Measurements from ENCODE around the gene S100A9. TPM values are rescaled to one million over a fixed set of nuclear protein-coding genes. Genes with fewer than 3 reads are reported as not detected.

Gene S100A9
- total and polyA plus RNA-seq, 2 experiments from 2014 or later = 3.2 to 6.4 TPM

DNA sequence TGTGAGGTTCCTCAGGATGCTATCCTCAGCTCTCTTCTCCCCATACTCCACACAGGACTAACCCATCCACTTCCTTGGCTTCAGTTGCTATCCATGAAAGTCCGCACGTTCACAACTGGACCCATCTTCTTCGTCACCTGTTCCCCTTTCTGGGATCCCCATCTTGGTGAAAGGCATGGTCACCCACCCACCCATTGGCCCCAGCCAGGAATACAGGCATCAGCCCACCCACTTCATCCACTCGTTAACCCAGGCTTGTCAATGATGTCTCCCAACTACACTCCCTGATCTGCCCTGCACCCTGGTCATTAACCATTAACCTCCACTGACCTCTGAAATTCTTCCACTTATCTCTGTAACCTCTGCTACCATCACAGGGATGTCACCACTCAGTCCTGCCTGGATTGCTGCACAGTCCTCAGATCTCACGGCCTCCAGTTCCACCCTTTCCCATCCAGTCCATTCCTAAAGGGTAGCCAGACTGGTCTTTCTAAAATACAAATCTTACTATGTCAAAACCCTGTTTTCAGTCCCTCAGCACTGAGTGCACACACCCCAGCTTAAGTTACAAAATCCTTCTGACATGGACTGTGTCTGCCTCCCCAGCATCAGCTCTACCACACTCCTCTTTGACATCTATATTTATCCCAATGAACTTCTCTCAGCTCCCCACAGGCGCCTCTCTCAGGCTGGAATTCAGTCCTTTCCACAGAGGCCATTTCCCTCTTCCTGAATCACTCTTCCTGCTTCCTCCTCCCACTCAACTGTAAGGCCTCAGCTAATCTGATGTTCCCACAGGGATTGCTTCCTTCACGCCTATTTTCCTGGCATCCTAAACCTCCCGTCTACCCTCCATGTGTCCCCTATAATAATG is 19.4 kb upstream of the S100A9 start:
- Histone ChIP-seq H2AFZ (no peak overlapping the region), H4K20me1 (ENCODE audit: insufficient read depth, poor library complexity, severe bottlenecking) (no peaks in the 10 kb centered on the region)
- TF ChIP-seq EZH2phosphoT487 (IDR thresholded peaks at IDR 0.05; ENCODE audit: low read depth, severe bottlenecking, unreplicated experiment) (no peak), CTCF (IDR thresholded peaks at IDR 0.05; ENCODE audit: poor library complexity) (no peak), EZH2 (IDR thresholded peaks at IDR 0.05; ENCODE audit: borderline replicate concordance) (no peak)

DNA sequence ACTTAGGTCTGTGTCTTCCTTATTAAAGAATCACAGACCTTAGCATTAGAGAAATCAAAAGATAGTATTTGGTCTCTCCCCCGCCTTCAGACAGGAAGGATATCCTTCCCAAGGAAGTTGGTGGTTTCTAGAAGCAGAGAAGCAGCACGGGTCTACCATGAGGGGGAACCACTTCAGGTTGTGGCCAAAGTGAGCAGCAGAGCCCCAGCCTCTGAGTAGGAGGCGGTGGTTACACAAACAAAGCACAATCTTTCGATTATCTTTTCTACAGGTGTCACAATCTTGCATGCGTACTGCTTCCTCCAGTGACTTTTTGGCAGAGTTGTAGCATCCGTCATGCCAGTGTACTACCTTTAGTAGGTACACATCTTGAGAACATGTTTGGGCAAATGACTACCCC is 17.9 kb upstream of the S100A9 start:
- Histone ChIP-seq H3K4me1 (ENCODE audit: insufficient read depth) (no peaks in the 10 kb centered on the region), H2AFZ (no peak overlapping the region), H3K36me3 (replicated peaks; ENCODE audit: insufficient read depth, low read depth) (no peaks in the 10 kb centered on the region), H3K4me3 (no peak overlapping the region), H3K9me2 (replicated peaks; ENCODE audit: insufficient read depth) (no peaks in the 10 kb centered on the region), H4K20me1 (ENCODE audit: insufficient read depth, poor library complexity, severe bottlenecking) (no peaks in the 10 kb centered on the region), H3K27me3 (no peaks in the 10 kb centered on the region), H3K27ac (no peak overlapping the region), H3K4me2 (no peak overlapping the region), H3K79me2 (no peaks in the 10 kb centered on the region), H3K9me3 (ENCODE audit: low read depth) (no peaks in the 10 kb centered on the region)
- 64% methylated on average over 6 of the region's 6 CpGs for WGBS (ENCODE audit: low lambda C conversion rate, missing lambda C conversion rate)
- TF ChIP-seq CTCF (IDR thresholded peaks at IDR 0.05; ENCODE audit: poor library complexity) = no peak
- no peak for TF ChIP-seq EZH2phosphoT487 (IDR thresholded peaks at IDR 0.05; ENCODE audit: low read depth, severe bottlenecking, unreplicated experiment)
- TF ChIP-seq EZH2 (IDR thresholded peaks at IDR 0.05; ENCODE audit: borderline replicate concordance) = no peak
- DNase-seq (ENCODE audit: low spot score) = no peak

More for the DNA sequence above, 19.4 kb upstream of the S100A9 start:
- no peaks in the 10 kb centered on the region for H3K79me2 ChIP-seq
- H3K36me3 ChIP-seq (replicated peaks; ENCODE audit: insufficient read depth, low read depth) = no peaks in the 10 kb centered on the region
- H3K9me2 ChIP-seq (replicated peaks; ENCODE audit: insufficient read depth) = no peaks in the 10 kb centered on the region
- H3K4me2 ChIP-seq = no peak overlapping the region
- 67% methylated on average over 7 of the region's 8 CpGs for WGBS (ENCODE audit: low lambda C conversion rate, missing lambda C conversion rate)
- H3K4me1 ChIP-seq (ENCODE audit: insufficient read depth) = no peaks in the 10 kb centered on the region
- no peak overlapping the region for H3K27ac ChIP-seq
- H3K9me3 ChIP-seq (ENCODE audit: low read depth) = no peaks in the 10 kb centered on the region
- no peak overlapping the region for H3K4me3 ChIP-seq
- no peaks in the 10 kb centered on the region for H3K27me3 ChIP-seq
- no peak for DNase-seq (ENCODE audit: low spot score)

DNA sequence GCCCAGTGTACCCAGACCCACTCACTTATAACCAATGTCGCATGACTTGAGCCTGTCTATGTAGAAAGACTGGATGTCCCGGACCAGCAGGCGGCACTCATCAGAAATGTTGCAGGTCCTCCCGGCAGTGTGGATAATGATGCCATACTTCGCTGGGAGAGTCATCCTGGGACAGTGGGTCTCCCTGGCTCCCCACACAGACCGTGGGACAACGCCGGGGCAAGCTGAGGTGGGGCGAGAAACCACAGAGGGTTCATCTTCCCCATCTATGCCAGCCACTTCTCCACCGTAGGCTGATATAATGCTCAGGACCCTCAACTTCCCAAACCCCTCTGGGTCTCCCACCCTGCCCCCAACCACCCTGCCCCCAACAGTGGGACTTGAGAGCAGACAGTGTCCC is 17.3 kb upstream of the S100A9 start:
- Histone ChIP-seq H3K9me3 (ENCODE audit: low read depth) (no peaks in the 10 kb centered on the region), H3K36me3 (replicated peaks; ENCODE audit: insufficient read depth, low read depth) (no peaks in the 10 kb centered on the region), H3K27me3 (no peaks in the 10 kb centered on the region), H4K20me1 (ENCODE audit: insufficient read depth, poor library complexity, severe bottlenecking) (no peaks in the 10 kb centered on the region), H3K4me2 (no peak overlapping the region), H2AFZ (no peak overlapping the region), H3K4me3 (no peak overlapping the region), H3K79me2 (no peaks in the 10 kb centered on the region), H3K27ac (no peak overlapping the region), H3K9me2 (replicated peaks; ENCODE audit: insufficient read depth) (no peaks in the 10 kb centered on the region), H3K4me1 (ENCODE audit: insufficient read depth) (no peaks in the 10 kb centered on the region)
- WGBS (ENCODE audit: low lambda C conversion rate, missing lambda C conversion rate) = 83% methylated on average over 10 of the region's 10 CpGs
- TF ChIP-seq EZH2 (IDR thresholded peaks at IDR 0.05; ENCODE audit: borderline replicate concordance) (no peak), CTCF (IDR thresholded peaks at IDR 0.05; ENCODE audit: poor library complexity) (no peak), EZH2phosphoT487 (IDR thresholded peaks at IDR 0.05; ENCODE audit: low read depth, severe bottlenecking, unreplicated experiment) (no peak)
- no peak for DNase-seq (ENCODE audit: low spot score)
